ENCODE data around the gene P3H3. TPM values are rescaled to one million over a fixed set of nuclear protein-coding genes. Genes with fewer than 3 reads are reported as not detected.

P3H3 gene
- total RNA-seq, 4 donors from 2014 or later, result 5.6 to 11.3 (median 6.8) TPM

GRCh38 chr12:6853626-6854025 lies 25.4 kb downstream of the P3H3 start:
- TF ChIP-seq, protein P1, sequence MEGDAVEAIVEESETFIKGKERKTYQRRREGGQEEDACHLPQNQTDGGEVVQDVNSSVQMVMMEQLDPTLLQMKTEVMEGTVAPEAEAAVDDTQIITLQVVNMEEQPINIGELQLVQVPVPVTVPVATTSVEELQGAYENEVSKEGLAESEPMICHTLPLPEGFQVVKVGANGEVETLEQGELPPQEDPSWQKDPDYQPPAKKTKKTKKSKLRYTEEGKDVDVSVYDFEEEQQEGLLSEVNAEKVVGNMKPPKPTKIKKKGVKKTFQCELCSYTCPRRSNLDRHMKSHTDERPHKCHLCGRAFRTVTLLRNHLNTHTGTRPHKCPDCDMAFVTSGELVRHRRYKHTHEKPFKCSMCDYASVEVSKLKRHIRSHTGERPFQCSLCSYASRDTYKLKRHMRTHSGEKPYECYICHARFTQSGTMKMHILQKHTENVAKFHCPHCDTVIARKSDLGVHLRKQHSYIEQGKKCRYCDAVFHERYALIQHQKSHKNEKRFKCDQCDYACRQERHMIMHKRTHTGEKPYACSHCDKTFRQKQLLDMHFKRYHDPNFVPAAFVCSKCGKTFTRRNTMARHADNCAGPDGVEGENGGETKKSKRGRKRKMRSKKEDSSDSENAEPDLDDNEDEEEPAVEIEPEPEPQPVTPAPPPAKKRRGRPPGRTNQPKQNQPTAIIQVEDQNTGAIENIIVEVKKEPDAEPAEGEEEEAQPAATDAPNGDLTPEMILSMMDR (IDR thresholded peaks at IDR 0.05; ENCODE audit: low read depth), result no peak

GRCh38 chr12:6854036-6854435 lies 25.8 kb downstream of the P3H3 start:
- TF ChIP-seq, protein P1 (IDR thresholded peaks at IDR 0.05; ENCODE audit: low read depth), result no peak

DNA sequence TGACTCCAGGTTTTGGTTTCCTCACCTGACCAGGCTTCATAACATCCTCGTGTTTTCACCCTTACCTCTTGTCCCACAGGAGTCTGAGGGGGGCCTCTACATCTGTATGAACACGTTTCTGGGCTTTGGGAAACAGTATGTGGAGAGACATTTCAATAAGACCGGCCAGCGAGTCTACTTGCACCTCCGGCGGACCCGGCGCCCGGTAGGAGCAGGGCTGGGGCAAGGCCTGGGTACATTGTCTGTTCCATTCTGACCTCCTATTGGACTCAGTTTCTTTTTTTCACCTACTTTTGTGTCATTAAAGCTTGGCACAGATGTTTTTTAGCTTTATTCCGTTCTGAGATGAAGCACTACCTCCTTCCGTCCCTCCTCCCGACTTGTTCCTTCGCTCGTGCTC lies 27.1 kb downstream of the P3H3 start:
- TF ChIP-seq, protein P1 (IDR thresholded peaks at IDR 0.05; ENCODE audit: low read depth), result no peak

GRCh38 chr12:6858799-6859198 lies 30.6 kb downstream of the P3H3 start:
- TF ChIP-seq, protein P1 (IDR thresholded peaks at IDR 0.05; ENCODE audit: low read depth), result no peak

- TF ChIP-seq, protein P1 (IDR thresholded peaks at IDR 0.05; ENCODE audit: low read depth), result no peak
These were observed 31.9 kb downstream of the P3H3 start for GRCh38 chr12:6860116-6860515.

- TF ChIP-seq, protein P1 (IDR thresholded peaks at IDR 0.05; ENCODE audit: low read depth), result no peak
These were observed 32.7 kb downstream of the P3H3 start for GRCh38 chr12:6860942-6861341.

DNA sequence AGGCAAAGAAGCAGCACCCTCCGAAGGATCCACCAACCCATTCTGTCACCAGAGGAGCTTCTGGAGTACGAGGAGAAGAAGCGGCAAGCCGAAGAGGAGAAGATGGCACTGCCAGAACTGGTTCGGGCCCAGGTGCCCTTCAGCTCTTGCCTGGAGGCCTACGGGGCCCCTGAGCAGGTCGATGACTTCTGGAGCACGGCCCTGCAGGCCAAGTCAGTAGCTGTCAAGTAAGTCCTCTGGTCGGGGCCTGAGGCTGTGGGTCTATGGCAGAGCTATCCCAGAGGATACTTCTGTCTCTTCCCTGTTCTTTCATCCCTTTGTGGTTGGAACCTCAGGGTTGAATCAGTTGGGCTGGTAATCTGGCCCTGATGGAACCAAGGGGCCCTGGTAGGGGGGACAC lies 33.2 kb downstream of the P3H3 start:
- TF ChIP-seq, protein P1 (IDR thresholded peaks at IDR 0.05; ENCODE audit: low read depth), result no peak
